NT2/D1 (cell line): ENCODE data around the gene PDE7B.

Experiments used
- DNase-seq: peaks from one replicate; pipeline ENCODE4 v3.0.0-alpha.2; 2011; ENCODE audit warnings: low read depth, low spot score
- H3K27me3 ChIP-seq: 2 replicates; pipeline ENCODE4 v1.6.0; 2011; ENCODE audit warnings: mild to moderate bottlenecking; ENCODE audit not compliant: insufficient read length, insufficient read depth
- H3K36me3 ChIP-seq: 2 replicates; pipeline ENCODE4 v1.6.1; 2011; ENCODE audit warnings: mild to moderate bottlenecking, low read length, mixed read lengths; ENCODE audit not compliant: insufficient read depth, insufficient read length
- H3K4me1 ChIP-seq: 2 replicates; pipeline ENCODE4 v1.5.1; 2011; ENCODE audit not compliant: insufficient read depth, insufficient read length
- H3K4me3 ChIP-seq: 2 replicates; pipeline ENCODE4 v1.5.1; 2011; ENCODE audit warnings: low read depth; ENCODE audit not compliant: insufficient read length
- H3K9ac ChIP-seq: 2 replicates; pipeline ENCODE4 v1.6.0; 2011; ENCODE audit warnings: low read depth; ENCODE audit not compliant: insufficient read length
- H3K9me3 ChIP-seq: 2 replicates; pipeline ENCODE4 v1.5.1; 2011; ENCODE audit warnings: mild to moderate bottlenecking, low read length; ENCODE audit not compliant: insufficient read depth
- SUZ12 ChIP-seq: IDR thresholded peaks from 2 replicates; pipeline ENCODE4 v1.6.1; 2011; ENCODE audit not compliant: insufficient read length, insufficient read depth; ENCODE audit errors: extremely low read depth
- YY1 ChIP-seq: IDR thresholded peaks from 2 replicates; pipeline ENCODE4 v1.6.1; 2011; ENCODE audit not compliant: insufficient read length, insufficient read depth
- ZNF274 ChIP-seq: IDR thresholded peaks from 2 replicates; pipeline ENCODE4 v1.6.1; 2011; ENCODE audit warnings: mild to moderate bottlenecking, low read depth, low read length

PDE7B gene

DNA sequence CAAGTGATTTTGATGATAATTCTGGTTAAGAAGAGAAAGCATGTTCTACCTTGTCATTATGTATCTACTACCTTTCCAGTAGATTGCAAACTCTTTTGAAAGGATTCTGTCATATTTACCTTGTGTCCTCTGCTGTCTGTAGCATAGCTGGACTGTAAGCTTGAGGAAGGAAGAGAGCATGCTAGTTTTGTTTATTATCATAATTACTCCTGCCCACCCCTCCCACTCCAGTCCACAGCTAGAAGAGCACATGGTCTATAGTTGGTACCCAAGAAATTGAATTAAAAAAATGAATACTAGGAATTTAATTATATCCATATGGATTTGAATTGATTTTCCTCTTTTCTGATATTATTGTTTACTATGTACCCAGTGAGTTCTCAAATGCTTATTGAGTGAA, 40.2 kb downstream of the PDE7B start:
- Histone ChIP-seq H3K27me3 (no peaks in the 10 kb centered on the region), H3K36me3 (no peaks in the 10 kb centered on the region), H3K4me3 (no peak overlapping the region), H3K9me3 (no peaks in the 10 kb centered on the region), H3K9ac (no peak overlapping the region), H3K4me1 (no peaks in the 10 kb centered on the region)
- no peak for TF ChIP-seq YY1
- TF ChIP-seq SUZ12, result no peak
- TF ChIP-seq ZNF274, result no peak
- DNase-seq, result no peak

DNA sequence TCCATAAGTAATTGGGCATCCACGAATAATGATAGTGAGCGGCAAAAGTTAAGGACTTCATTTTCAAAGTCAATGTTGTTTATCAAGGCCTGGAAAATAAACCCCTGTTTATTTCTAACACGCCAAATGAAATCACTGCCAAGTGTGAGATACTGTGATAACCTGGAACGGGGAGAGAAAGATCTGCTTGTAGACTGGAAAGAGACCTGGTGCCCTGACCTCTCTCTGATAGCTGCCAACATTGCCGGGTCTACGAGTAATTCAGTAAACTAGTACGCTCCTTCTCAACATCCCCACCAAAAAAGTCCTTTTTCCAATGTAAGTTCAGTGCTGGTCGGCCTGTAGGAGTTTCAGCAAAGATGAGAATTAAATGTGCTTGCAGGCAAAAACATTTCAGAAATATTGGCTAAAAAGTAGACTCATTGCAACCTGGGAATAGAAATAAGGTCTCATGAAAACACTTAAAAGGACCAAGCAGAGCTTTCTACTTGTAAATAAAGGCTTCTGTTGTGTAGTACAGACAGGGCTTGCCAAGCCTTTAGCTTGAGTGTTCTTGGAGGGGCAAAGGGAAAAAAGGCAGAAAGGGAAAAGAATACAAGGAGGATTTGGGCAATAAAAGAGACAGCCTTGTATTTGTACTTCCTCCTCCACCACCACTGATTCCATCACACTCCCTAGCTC, 43.9 kb downstream of the PDE7B start:
- H3K27me3 ChIP-seq, result no peaks in the 10 kb centered on the region
- no peaks in the 10 kb centered on the region for H3K4me1 ChIP-seq
- no peaks in the 10 kb centered on the region for H3K36me3 ChIP-seq
- H3K9me3 ChIP-seq, result no peaks in the 10 kb centered on the region
- H3K4me3 ChIP-seq, result no peak overlapping the region
- H3K9ac ChIP-seq, result no peak overlapping the region
- no peak for DNase-seq
- TF ChIP-seq YY1 (no peak), ZNF274 (no peak), SUZ12 (no peak)

- Histone ChIP-seq H3K9ac (no peak overlapping the region), H3K4me1 (no peaks in the 10 kb centered on the region), H3K36me3 (no peaks in the 10 kb centered on the region), H3K4me3 (no peak overlapping the region), H3K27me3 (no peaks in the 10 kb centered on the region), H3K9me3 (no peaks in the 10 kb centered on the region)
- no peak for DNase-seq
- no peak for TF ChIP-seq SUZ12
- no peak for TF ChIP-seq YY1
- no peak for TF ChIP-seq ZNF274
Measured at GRCh38 chr6:135897087-135897486, 45.6 kb downstream of the PDE7B start.

DNA sequence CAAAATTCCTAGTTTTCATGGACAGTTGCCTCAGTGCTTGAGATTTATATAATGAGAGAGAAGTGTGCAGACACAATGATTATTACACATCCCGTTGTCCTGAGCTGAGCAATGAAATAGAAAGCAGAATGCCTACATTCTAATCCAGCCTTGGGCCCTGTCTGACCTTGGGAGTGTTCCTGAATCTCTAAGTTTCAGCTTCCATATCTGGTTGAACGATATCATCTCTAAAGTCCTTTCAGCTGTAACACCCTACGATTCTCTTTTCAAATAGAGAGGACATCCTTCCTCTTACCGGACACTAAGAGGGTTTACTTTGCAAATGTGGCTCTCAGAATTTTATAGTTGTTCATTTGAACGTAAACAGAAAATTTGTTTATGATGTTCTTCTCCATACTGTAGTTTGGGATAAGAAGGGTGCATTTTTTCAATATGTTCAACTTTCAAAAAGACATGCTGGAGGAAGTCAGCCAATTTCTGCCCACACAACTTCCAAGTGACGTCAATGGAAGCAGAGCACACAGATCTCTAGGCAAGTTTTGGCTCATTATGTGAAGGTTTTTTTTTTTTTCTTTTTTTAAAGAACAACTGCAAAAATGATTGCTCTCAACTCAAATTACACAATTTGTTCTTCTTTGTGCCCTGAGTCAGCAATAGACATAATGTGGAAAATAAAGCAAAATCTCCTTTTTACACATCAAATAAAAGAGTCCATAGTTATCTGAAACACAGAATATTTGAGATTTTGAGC, 50.4 kb downstream of the PDE7B start:
- Histone ChIP-seq H3K27me3 (no peaks in the 10 kb centered on the region), H3K9me3 (no peaks in the 10 kb centered on the region), H3K36me3 (no peaks in the 10 kb centered on the region), H3K4me3 (no peak overlapping the region), H3K4me1 (no peaks in the 10 kb centered on the region), H3K9ac (no peak overlapping the region)
- TF ChIP-seq YY1 (no peak), SUZ12 (no peak), ZNF274 (no peak)
- DNase-seq, result no peak

GRCh38 chr6:135902756-135903331, 51.3 kb downstream of the PDE7B start:
- Histone ChIP-seq H3K27me3 (no peaks in the 10 kb centered on the region), H3K9me3 (no peaks in the 10 kb centered on the region), H3K4me1 (no peaks in the 10 kb centered on the region), H3K36me3 (no peaks in the 10 kb centered on the region), H3K4me3 (no peak overlapping the region), H3K9ac (no peak overlapping the region)
- TF ChIP-seq SUZ12 (no peak), YY1 (no peak), ZNF274 (no peak)
- no peak for DNase-seq

DNA sequence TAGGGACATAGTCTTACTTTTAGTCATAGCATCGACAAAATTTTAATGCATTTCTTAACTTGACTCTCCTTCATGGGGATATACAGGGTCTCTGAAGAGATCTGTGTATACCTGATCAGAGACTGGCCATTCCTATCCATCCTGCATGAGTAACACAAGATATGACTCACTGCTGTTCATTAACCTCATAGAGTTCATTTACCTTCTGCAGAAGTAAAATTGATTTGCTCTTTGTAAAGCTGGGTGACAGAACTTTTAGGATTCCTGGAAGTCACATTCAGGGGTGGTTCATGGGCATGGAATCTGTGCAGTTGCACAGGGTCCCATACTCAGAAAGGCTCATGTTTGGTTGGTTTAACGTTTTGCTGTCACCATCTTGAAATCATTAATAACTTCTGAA, 53.2 kb downstream of the PDE7B start:
- H3K27me3 ChIP-seq, result no peaks in the 10 kb centered on the region
- DNase-seq, result no peak
- TF ChIP-seq YY1, result no peak

GRCh38 chr6:135905604-135906300, 54.3 kb downstream of the PDE7B start:
- TF ChIP-seq SUZ12 (no peak), YY1 (no peak), ZNF274 (no peak)
- H3K4me3 ChIP-seq, result no peak overlapping the region
- no peaks in the 10 kb centered on the region for H3K9me3 ChIP-seq
- H3K36me3 ChIP-seq, result no peaks in the 10 kb centered on the region
- H3K9ac ChIP-seq, result no peak overlapping the region
- H3K27me3 ChIP-seq, result no peaks in the 10 kb centered on the region
- no peak for DNase-seq
- H3K4me1 ChIP-seq, result no peaks in the 10 kb centered on the region

More for the DNA sequence above, 53.2 kb downstream of the PDE7B start:
- no peak overlapping the region for H3K4me3 ChIP-seq
- no peaks in the 10 kb centered on the region for H3K36me3 ChIP-seq
- no peaks in the 10 kb centered on the region for H3K9me3 ChIP-seq
- no peaks in the 10 kb centered on the region for H3K4me1 ChIP-seq
- no peak overlapping the region for H3K9ac ChIP-seq
